A673 (cell line): ENCODE measurements around the gene CD248.

ENCODE experiments used
- CTCF ChIP-seq: fragments of 300-800, 200-600 bp; sonication (generic); conservative IDR thresholded peaks from 2 replicates; pipeline ENCODE4 v1.5.1; 2017; ENCODE audit warnings: low read depth, mild to moderate bottlenecking, antibody characterized with exemption, low read length, moderate library complexity, mixed read lengths
- EZH2 ChIP-seq: fragments of 200-600 bp; sonication (generic); IDR thresholded peaks from 2 replicates; pipeline ENCODE4 v1.6.1; 2017; ENCODE audit warnings: borderline replicate concordance, low read depth, mild to moderate bottlenecking, mixed read lengths, antibody characterized with exemption, low read length; ENCODE audit not compliant: poor library complexity, severe bottlenecking

DNA sequence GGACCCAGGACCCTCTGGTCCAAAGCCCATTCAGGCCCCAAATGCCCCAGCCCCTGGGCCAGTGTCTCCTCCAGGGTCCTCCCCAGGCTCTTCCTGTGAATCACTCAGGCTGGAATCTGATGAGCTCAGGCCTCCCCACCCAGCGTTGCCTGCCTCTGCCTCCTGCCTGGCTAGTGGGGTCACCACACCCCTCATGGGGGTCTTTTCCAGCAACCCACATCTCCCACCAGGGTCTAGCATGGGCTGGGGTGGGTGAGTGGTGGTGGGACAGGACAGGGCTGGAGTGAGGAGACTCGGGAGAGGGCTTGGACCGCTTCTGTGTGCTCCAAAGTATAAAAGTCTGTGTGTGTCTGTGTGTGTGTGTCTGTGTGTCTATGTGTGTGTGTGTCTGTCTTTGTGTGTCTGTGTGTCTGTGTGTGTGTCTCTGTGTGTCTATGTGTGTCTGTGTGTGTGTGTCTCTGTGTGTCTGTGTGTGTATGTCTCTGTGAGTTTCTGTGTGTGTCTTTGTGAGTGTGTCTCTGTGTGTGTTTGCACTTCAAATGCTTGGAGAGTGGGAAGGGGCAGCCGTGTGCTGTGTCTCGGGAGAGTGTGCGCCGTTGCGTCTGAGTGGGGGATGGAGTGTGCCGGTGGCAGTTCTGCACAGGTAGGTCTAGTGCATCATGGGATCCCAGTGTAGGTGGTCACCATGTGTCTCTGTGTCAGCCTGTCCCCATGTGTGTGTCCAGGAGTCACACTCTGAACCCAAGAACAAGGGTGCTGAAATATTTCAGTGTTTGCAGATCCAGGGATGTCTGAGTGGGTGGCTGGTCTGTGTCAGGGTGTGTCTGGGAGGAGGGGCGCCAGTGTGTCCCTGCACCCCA lies 10.6 kb upstream of the CD248 start:
- no peak for TF ChIP-seq CTCF
- TF ChIP-seq EZH2: no peak
